ENCODE data around the gene SVOPL.

DNA sequence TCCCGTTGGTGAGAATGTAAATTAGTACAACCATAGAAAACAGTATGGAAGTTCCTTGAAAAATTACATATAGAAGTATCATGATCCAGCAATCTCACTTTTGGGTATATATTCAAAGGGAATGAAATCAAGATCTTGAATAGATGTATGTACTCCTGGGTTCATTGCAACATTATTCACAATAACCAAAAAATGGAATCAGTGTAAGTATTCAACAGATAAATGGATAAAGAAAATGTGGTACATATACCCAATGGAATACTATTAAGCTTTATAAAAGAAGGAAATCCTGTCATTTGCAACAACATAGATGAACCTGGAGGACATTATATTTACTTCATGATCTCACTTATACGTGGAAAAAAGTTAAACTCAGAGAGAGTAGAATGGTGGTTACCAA lies 154.3 kb downstream of the SVOPL start:
- TF ChIP-seq, protein P1, sequence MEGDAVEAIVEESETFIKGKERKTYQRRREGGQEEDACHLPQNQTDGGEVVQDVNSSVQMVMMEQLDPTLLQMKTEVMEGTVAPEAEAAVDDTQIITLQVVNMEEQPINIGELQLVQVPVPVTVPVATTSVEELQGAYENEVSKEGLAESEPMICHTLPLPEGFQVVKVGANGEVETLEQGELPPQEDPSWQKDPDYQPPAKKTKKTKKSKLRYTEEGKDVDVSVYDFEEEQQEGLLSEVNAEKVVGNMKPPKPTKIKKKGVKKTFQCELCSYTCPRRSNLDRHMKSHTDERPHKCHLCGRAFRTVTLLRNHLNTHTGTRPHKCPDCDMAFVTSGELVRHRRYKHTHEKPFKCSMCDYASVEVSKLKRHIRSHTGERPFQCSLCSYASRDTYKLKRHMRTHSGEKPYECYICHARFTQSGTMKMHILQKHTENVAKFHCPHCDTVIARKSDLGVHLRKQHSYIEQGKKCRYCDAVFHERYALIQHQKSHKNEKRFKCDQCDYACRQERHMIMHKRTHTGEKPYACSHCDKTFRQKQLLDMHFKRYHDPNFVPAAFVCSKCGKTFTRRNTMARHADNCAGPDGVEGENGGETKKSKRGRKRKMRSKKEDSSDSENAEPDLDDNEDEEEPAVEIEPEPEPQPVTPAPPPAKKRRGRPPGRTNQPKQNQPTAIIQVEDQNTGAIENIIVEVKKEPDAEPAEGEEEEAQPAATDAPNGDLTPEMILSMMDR (IDR thresholded peaks at IDR 0.05; ENCODE audit: poor library complexity): no peak
- TF ChIP-seq EZH2 (IDR thresholded peaks at IDR 0.05; ENCODE audit: borderline replicate concordance): no peak

All from hepatocyte (in vitro differentiated cells).